Dendritic cell treated with granulocyte-macrophage colony-stimulating factor and Interleukin-4, amounts not matched to agents 40 ng/mL and 50 ng/mL, for 4 days (primary cell): ENCODE results near the gene CBLN3.
A peak's percentile ranks its signal among the peaks of the same experiment; 100 is the strongest.

Source experiments
- H3K27ac Mint-ChIP-seq: one replicate; pipeline ENCODE4 v1.8.0; 2022; ENCODE audit warnings: mild to moderate bottlenecking, mixed read lengths
- H3K27me3 Mint-ChIP-seq: one replicate; pipeline ENCODE4 v1.8.0; 2022; ENCODE audit warnings: mild to moderate bottlenecking, mixed read lengths
- H3K36me3 Mint-ChIP-seq: one replicate; pipeline ENCODE4 v1.8.0; 2022; ENCODE audit warnings: low read depth, mixed read lengths
- H3K4me1 Mint-ChIP-seq: one replicate; pipeline ENCODE4 v1.8.0; 2022; ENCODE audit warnings: low read depth, mixed read lengths
- H3K4me3 Mint-ChIP-seq: one replicate; pipeline ENCODE4 v1.8.0; 2022; ENCODE audit warnings: mild to moderate bottlenecking, moderate library complexity, mixed read lengths
- H3K9me3 Mint-ChIP-seq: one replicate; pipeline ENCODE4 v1.8.0; 2022; ENCODE audit warnings: mixed read lengths
- intact Hi-C: fragments of 100-400 bp; cut with micrococcal nuclease; formaldehyde crosslinking; loops from one replicate; pipeline ENCODE4 v1.15.0; 2022

The CBLN3 gene

DNA sequence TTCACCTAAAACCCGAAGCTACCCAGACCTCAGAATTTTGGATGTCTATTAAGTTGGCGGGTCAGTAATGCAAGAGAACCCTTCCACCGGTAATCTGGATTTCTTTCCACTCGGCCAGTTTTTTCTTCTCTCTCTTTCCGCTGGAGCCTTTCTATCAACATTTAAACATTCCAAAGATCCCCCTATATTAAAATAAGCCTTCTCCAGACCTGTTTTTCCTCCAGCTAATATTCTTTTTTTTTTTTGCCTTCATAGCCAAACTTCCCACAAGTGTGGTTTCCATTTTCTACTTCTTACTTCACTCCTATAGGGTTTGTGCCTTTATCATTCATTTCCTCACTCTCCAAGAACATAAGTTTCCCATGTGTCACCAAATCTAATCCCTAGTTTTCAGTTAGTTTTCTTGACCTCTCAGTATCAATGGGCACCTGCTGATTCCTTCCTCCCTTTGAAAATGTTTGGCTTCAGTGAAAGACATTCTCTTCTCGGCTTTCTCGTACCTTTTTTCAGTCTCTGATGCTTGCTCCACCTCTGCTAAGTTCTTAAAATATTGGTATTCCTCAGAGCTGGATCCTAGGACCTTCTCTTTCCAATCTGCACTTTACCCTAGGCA lies 13.7 kb upstream of the CBLN3 start:
- H3K4me3 Mint-ChIP-seq: peak overlapping the region; percentile 87
- no peaks in the 10 kb centered on the region for H3K27me3 Mint-ChIP-seq
- H3K36me3 Mint-ChIP-seq: peaks cover 40% of the 10 kb centered on the region
- peaks cover 51% of the 10 kb centered on the region for H3K4me1 Mint-ChIP-seq
- intact Hi-C loops: no loop called here
- peak overlapping the region; percentile 99 for H3K27ac Mint-ChIP-seq
- H3K9me3 Mint-ChIP-seq: peaks cover 10% of the 10 kb centered on the region

DNA sequence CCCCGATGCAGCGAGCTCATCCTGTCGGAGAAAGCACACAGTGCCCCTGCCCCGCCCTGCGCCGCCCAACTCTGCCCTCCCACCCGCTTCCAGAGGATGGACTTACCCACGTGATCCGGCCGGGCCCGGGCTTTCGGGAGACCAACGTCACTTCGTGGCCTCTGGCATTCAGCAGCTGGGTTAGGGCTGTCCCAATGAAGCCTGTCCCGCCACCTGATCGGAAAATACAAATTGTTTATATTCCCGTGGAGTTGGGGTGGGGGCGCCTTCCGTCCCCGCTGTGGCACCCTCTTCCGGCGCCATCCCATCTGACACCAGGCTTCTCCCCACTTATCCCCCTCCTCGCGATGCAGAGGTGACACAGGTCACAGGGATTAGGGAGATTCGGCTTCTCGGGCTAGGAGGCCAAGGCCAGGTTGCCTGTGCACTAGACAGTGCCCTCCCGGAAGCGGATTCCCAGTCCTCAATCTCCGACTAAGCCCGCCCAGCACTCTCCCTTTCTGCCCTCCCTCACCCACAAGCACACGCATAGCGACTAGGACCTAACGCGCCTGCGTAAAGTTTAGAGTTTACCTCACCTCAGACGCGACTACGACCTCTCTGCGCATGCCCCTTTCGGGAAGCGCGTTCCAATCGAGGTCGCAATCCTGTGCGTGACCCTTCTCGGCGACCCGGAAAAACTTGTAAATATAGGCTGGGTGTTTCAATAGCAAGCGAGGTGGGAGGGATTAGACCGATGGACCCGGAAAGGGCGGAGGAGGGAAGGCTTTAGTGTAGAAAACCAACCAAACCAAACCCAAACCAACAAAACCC lies 13.0 kb upstream of the CBLN3 start, which contains the start of gene SDR39U1:
TSS of gene SDR39U1 (minus strand) at position 537 of the 813 bp plus-strand sequence. CDS start at position 530, 7 bp downstream.
- Mint-ChIP-seq H3K27ac (peak within 1 kb of the TSS; percentile 99), H3K4me3 (peak within 1 kb of the TSS; percentile 87), H3K36me3 (peaks cover 47% of the 10 kb centered on the region), H3K27me3 (no peaks in the 10 kb centered on the region), H3K4me1 (peaks cover 58% of the 10 kb centered on the region), H3K9me3 (peaks cover 10% of the 10 kb centered on the region)
- intact Hi-C loops: no loop called here

DNA sequence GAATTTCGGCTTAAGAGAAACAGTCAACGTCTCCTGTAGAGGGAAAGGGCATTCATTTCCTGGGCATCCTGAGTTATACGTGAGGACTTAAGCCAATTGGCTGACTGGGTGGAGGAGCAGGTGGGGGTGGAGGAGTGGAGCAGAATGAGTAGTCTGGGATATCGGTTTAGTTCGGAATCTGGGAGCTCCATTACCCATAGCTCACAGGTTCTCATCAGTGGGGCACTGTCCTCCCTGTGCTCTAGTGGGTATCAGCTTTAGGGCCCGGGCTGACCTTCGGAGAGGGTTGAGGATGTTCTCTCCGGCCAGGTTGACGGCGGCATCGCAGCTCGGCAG lies 12.4 kb upstream of the CBLN3 start:
- Mint-ChIP-seq H3K4me1 (peaks cover 64% of the 10 kb centered on the region), H3K36me3 (peaks cover 53% of the 10 kb centered on the region), H3K27me3 (no peaks in the 10 kb centered on the region), H3K27ac (peak overlapping the region; percentile 99), H3K9me3 (peaks cover 10% of the 10 kb centered on the region), H3K4me3 (peak overlapping the region; percentile 87)
- intact Hi-C loops: no loop called here

DNA sequence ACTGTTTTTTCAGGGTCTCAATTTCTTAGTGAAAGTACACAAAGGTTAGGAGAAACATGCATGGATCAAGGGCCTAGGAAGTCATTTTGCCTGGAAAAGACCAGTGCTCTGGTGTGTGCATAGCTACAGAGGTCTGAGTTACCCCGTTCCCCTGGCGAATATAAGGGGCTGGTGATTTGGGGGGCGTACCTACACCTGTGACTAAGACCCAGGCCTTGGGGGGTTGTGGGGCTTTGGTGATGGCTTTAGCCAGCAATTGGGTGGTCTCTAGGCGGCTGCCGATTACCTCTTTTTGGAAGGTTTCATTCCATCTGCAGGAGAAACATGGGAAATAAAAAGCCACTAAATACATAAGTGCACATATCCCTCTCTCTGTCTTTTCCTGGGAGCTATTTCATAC lies 12.0 kb upstream of the CBLN3 start:
- Mint-ChIP-seq H3K36me3 (peaks cover 57% of the 10 kb centered on the region), H3K27ac (peak overlapping the region; percentile 99), H3K4me1 (peaks cover 68% of the 10 kb centered on the region), H3K4me3 (peak overlapping the region; percentile 87), H3K9me3 (peaks cover 10% of the 10 kb centered on the region), H3K27me3 (no peaks in the 10 kb centered on the region)
- intact Hi-C loops: no loop called here

DNA sequence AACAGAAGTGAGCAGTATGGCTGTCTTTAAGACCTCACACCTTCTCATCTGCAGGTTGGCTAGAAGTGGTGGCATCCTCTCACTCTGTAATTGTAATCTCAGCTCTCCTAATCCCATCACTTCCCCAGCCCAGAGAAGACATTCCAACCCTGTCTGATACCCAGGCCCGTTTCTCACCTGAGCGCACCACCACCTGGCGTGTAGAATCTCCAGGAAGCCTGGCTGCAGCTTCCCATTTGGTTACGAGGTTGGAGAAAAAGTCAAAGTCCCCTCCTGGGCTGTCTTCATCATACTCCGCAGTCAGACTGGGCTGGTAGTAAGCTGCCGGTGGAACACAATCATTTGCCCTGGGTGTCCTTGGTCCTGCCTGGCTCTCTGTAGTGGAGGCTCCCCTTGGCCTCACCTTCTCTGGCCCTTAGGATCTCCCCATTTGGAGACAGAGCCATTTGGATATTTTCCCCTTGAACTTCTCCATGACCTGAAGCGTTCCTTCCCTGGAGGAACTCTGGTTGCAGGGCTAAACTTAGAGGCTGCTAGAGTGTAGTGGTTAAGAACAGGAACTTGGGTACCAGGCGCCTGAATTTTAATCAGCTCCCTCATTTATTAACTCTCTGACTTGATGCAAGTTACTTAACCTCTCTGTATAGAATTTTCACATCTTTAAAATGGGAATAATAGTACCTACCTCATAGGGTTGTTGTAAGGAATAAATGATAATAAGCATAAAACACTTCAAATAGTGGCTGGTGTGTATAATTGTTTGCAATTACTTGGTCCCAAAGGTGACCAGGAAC lies 11.3 kb upstream of the CBLN3 start:
- intact Hi-C loops: no loop called here
- H3K27ac Mint-ChIP-seq: peak overlapping the region; percentile 17
- H3K4me1 Mint-ChIP-seq: peaks cover 75% of the 10 kb centered on the region
- H3K9me3 Mint-ChIP-seq: peaks cover 10% of the 10 kb centered on the region
- no peak overlapping the region for H3K4me3 Mint-ChIP-seq
- no peaks in the 10 kb centered on the region for H3K27me3 Mint-ChIP-seq
- H3K36me3 Mint-ChIP-seq: peaks cover 63% of the 10 kb centered on the region

DNA sequence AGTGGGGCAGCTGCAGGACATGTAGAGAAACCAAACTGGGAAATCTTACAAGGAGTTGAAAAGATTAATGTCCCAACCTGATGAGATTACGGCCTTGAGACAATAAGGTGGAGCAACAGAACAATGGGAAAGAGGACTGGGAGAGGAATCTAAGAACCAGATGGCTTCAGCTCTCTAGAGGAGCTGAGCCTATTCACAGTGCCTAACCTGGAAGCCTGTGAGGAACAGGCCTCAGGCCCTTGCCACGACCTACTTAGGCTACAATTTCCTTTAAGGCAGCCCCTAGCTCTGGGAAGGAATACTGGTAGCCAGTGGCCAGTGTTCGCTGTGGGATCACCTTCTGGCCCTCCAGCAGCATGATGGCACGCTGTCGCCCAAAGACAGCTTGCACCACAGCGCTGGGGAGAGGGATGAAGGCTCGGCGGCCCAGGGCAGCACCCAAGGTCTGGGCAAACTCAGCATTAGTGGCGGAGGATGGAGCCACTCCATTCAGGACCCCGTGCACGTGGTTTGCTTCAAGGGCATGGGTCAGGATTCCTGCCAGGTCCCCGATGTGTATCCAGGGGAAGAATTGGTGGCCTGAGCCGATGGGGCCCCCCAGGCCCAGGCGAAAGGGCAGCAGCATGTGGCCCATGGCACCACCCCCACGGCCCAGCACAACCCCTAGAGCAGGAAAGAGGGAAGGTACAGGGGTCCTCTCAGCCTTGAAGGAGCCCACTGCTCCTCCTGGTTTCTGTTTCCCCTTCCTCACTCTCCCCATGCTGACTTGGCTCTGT lies 10.6 kb upstream of the CBLN3 start:
- no peaks in the 10 kb centered on the region for H3K27me3 Mint-ChIP-seq
- intact Hi-C loops: no loop called here
- H3K4me1 Mint-ChIP-seq: peaks cover 82% of the 10 kb centered on the region
- no peak overlapping the region for H3K4me3 Mint-ChIP-seq
- peaks cover 71% of the 10 kb centered on the region for H3K36me3 Mint-ChIP-seq
- peaks cover 3% of the 10 kb centered on the region for H3K9me3 Mint-ChIP-seq
- H3K27ac Mint-ChIP-seq: peak overlapping the region; percentile 17

DNA sequence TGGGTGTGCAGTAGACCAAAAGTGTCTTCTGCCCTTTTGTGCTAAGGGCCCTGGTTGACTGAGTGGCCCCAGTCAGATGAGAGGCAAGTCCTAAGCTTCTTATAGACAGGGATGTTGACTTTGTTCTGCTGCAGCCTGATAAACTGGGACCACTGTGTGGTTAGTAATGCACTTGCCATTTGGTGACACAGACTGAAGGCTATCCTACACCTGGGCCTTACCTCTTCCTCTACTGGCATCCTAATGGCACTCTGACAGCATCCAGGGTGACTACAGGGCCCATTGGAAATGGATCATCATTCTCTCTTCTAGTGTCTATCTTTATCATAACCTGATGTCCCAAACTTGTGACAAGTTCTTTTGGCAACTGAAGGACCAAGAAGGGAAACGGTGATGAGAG lies 9.8 kb upstream of the CBLN3 start:
- Mint-ChIP-seq H3K27ac (no peak overlapping the region), H3K27me3 (no peaks in the 10 kb centered on the region), H3K36me3 (peaks cover 79% of the 10 kb centered on the region), H3K9me3 (no peaks in the 10 kb centered on the region), H3K4me3 (no peak overlapping the region), H3K4me1 (peaks cover 90% of the 10 kb centered on the region)
- intact Hi-C loops: no loop called here

DNA sequence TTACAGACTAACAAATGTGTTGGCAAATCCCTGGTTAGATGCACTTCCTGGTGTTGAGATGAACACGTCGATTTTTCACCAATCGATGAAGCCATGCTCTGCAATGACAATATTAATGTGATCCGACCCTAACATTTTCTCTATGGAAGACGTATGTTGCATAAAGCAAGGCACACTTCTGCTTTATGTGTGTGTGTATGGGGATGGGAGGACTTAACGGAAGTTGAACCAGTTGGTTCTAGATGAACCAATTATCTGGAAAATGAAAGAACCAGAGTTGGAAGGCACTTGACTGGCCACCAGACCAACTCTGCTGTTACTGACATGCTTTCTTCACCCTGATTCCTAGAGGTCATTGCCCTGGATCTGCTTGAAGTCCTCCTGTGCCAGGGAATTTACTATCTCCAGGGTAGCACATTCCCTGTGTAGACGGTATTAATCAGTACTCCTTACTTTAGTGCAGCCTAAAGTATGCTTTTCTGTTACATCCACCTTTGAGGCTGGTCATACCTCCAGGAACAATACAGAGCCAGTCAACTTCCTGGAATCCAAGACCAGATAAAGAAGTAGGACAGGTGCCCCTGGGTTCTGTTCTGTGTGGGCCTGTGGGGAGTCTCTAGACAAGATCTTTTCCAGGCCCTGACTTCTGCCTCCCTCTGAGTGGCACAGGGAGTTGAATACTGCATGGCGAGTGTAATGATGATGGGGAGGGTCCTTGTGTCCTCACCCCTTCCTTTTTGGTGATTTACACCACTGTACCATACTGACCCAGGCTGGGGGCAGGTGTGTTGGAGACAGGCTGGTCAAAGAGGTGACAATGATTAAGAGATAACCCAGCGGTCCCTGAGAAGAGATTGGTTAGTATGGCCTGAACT lies 9.0 kb upstream of the CBLN3 start:
- no peaks in the 10 kb centered on the region for H3K9me3 Mint-ChIP-seq
- H3K27ac Mint-ChIP-seq: peak overlapping the region; percentile 82
- no peaks in the 10 kb centered on the region for H3K27me3 Mint-ChIP-seq
- H3K4me1 Mint-ChIP-seq: peaks cover 90% of the 10 kb centered on the region
- H3K36me3 Mint-ChIP-seq: peaks cover 85% of the 10 kb centered on the region
- intact Hi-C loops: no loop called here
- no peak overlapping the region for H3K4me3 Mint-ChIP-seq

DNA sequence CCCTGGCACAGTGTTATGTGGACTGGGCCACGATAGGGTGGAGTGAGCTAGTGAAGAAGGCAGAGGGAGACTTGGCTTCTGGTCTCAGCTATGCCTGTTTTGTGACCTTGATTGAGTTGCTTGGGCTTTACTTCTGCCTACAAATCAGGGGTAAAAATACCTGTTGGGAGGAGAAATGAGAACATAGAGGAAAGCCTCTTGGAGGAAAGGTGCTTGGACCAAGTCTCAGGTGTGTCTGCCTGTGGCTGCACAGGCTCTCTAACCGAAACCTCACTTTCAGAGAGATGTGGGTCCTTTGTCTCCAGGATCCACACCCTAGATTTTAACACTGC lies 8.2 kb upstream of the CBLN3 start:
- intact Hi-C loops: no loop called here
- H3K27me3 Mint-ChIP-seq: no peaks in the 10 kb centered on the region
- no peaks in the 10 kb centered on the region for H3K9me3 Mint-ChIP-seq
- H3K4me3 Mint-ChIP-seq: no peak overlapping the region
- peak overlapping the region; percentile 82 for H3K27ac Mint-ChIP-seq
- H3K36me3 Mint-ChIP-seq: peaks cover 86% of the 10 kb centered on the region
- H3K4me1 Mint-ChIP-seq: peaks cover 93% of the 10 kb centered on the region

DNA sequence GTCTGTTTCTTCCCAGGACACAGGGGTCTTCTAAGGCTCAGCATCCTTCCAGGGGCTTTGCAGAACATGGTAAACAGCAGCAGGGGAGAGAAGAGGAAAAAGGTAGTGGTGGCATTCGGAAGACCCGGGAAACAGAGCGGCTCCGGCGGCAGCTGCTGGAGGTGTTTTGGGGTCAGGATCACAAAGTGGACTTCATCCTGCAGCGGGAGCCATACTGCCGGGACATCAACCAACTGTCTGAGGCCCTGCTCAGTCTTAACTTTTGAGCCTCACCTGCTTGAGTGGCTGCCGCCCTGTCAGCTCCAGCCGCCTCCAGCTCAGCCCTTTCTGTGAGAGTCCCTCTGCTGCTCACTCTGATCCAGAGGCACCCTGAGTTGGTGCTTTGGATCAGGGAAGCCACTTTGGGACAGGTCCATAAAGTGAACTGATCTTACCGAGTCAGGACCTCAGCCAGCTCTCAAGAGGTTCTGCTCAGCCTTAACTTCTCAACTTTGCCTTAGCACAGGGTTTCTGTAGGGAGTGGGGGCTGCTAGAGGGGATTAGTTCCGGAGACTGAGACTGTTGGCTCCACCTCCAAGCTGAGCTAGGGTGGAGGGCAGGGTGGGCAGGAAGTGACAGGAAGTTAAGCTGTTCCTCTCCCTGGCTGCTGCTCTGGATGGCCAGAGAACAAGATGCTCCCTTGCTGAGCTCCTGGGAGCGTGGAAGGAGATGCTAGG lies 7.7 kb upstream of the CBLN3 start:
- H3K27me3 Mint-ChIP-seq: no peaks in the 10 kb centered on the region
- H3K27ac Mint-ChIP-seq: peak overlapping the region; percentile 82
- intact Hi-C loops: no loop called here
- H3K4me3 Mint-ChIP-seq: peak overlapping the region; percentile 9
- peaks cover 91% of the 10 kb centered on the region for H3K36me3 Mint-ChIP-seq
- peaks cover 89% of the 10 kb centered on the region for H3K4me1 Mint-ChIP-seq
- H3K9me3 Mint-ChIP-seq: no peaks in the 10 kb centered on the region

DNA sequence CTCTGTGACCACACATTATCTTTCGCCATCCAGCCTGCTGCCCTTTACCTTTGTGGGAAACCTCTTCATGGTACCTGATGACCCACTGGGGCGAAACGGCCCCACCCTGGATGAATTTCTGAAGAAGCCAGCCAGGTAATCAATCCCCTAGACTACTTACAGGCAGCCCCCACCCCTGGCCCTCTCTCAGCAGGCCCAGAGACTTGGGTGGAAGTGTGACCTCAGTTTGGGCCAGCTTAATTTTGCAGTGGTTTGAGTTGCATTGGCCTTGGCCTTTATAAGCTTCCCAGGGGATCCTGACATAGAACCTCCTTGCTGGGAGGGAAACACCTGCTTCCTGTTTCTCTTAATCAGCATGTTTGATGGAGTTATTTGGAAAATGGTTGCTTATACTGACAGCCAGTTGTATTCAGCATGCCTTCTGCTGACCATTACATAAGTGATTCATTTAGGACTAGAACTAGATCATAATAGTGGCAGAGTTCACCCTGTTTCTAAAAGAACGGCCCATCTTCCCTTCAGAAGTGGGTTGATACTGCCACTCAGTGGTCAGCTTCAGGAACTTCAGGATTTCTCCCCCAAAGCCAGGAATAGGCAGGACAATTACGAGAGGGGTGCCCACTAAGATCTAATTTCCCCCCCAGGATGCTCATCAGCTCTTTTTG lies 7.0 kb upstream of the CBLN3 start:
- peak overlapping the region; percentile 82 for H3K27ac Mint-ChIP-seq
- H3K4me1 Mint-ChIP-seq: peaks cover 89% of the 10 kb centered on the region
- H3K9me3 Mint-ChIP-seq: no peaks in the 10 kb centered on the region
- no peaks in the 10 kb centered on the region for H3K27me3 Mint-ChIP-seq
- peak overlapping the region; percentile 2 for H3K4me3 Mint-ChIP-seq
- H3K36me3 Mint-ChIP-seq: peaks cover 98% of the 10 kb centered on the region
- intact Hi-C loops: loop anchor here (1.0 kb wide), 1 partner anchor 103 kb away; no protein-coding TSS in a partner anchor

DNA sequence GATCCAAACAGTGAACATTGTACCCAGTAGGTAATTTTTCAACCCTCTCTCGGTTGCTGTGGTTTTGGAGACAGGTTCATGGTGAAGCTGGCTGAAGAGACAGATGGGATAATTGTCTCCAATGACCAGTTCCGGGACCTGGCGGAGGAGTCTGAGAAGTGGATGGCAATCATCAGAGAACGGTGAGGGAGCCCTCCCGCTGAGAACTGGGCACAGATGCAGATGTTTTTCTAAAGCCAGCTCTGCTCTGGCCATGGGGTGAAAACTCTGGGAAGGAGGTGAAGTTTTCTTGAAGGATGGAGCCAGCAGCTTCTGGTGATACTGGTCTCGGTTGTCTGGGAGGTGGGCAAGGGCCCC lies 6.5 kb upstream of the CBLN3 start:
- H3K27ac Mint-ChIP-seq: peak overlapping the region; percentile 7
- H3K9me3 Mint-ChIP-seq: no peaks in the 10 kb centered on the region
- peaks cover 99% of the 10 kb centered on the region for H3K36me3 Mint-ChIP-seq
- intact Hi-C loops: loop anchor here (1.0 kb wide), 1 partner anchor 103 kb away; no protein-coding TSS in a partner anchor
- H3K4me1 Mint-ChIP-seq: peaks cover 89% of the 10 kb centered on the region
- no peaks in the 10 kb centered on the region for H3K27me3 Mint-ChIP-seq
- no peak overlapping the region for H3K4me3 Mint-ChIP-seq
